HL-60 (cell line): ENCODE results near the gene CD82.

Experiments
- POLR2AphosphoS5 ChIP-seq: IDR thresholded peaks from 2 replicates; pipeline ENCODE4 v1.6.1; 2012; ENCODE audit warnings: low read depth
- TF ChIP-seq, protein P1 (sequence below): IDR thresholded peaks from one replicate; pipeline ENCODE4 v1.5.1; 2011; ENCODE audit warnings: low read length, control low read depth, inconsistent platforms; ENCODE audit not compliant: insufficient read depth

DNA sequence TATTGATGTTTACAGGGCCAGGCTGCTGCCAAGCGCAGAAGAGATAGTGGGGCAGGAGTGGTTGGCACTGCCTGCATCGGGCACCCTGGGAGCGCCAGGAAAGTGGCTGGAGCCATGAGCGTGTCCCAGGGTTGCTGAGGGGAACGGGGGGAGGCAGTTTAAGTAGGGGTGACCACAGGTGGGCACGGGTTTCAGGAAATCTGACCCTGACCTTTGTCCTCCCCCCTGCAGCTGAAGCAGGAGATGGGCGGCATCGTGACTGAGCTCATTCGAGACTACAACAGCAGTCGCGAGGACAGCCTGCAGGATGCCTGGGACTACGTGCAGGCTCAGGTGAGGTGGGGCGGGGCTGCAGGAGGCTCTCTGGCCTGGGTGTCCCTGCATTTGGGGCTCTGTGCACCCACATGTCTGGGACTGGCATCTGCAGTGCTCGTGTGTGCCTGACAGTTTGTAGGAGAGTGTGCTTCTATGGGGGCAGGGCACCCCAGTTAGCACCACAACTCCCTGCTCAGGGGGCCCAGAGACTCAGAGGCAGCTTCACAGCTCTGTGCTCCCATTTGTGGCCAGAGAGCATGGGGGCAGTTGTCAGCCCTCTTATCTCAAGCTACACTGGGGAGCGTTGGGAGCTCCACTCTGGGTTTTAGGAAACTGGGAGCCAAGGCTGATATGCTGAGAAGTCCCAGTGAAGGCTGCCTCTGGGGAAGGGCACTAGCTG lies 49.7 kb downstream of the CD82 start:
- TF ChIP-seq, protein P1, sequence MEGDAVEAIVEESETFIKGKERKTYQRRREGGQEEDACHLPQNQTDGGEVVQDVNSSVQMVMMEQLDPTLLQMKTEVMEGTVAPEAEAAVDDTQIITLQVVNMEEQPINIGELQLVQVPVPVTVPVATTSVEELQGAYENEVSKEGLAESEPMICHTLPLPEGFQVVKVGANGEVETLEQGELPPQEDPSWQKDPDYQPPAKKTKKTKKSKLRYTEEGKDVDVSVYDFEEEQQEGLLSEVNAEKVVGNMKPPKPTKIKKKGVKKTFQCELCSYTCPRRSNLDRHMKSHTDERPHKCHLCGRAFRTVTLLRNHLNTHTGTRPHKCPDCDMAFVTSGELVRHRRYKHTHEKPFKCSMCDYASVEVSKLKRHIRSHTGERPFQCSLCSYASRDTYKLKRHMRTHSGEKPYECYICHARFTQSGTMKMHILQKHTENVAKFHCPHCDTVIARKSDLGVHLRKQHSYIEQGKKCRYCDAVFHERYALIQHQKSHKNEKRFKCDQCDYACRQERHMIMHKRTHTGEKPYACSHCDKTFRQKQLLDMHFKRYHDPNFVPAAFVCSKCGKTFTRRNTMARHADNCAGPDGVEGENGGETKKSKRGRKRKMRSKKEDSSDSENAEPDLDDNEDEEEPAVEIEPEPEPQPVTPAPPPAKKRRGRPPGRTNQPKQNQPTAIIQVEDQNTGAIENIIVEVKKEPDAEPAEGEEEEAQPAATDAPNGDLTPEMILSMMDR = no peak
- TF ChIP-seq POLR2AphosphoS5 = no peak
